OCI-LY3 (cell line): ENCODE measurements around the gene RBM14.

Experiments used
- EZH2phosphoT487 ChIP-seq: fragments of 200-600 bp; shearing (Covaris generic); IDR thresholded peaks from 2 replicates; pipeline ENCODE4 v1.6.1; 2018; ENCODE audit warnings: antibody characterized with exemption, mixed run types, low read depth
- TF ChIP-seq, protein P1 (sequence below): fragments of 200-600, 300-600 bp; sonication (generic); IDR thresholded peaks from 2 replicates; pipeline ENCODE4 v1.5.1; 2014; ENCODE audit warnings: antibody characterized with exemption, low read length, low read depth

DNA sequence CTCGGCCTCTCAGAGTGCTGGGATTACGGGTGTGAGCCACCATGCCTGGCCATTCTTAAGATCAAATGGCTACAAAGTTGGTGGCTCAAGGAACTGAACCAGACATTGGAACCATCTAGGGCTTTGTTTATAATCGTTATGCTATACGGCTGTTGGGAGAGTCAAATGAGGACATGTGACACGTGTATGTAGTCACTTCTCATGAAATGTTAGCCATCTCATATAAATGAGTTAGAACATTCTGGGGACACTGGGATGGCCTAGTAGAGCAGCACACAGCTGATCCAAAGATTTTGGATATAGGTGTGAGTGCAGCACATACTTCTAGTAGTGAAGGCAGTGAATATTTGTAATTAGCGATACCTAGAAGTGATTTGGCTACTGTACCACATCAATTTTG lies 15.5 kb downstream of the RBM14 start:
- TF ChIP-seq, protein P1, sequence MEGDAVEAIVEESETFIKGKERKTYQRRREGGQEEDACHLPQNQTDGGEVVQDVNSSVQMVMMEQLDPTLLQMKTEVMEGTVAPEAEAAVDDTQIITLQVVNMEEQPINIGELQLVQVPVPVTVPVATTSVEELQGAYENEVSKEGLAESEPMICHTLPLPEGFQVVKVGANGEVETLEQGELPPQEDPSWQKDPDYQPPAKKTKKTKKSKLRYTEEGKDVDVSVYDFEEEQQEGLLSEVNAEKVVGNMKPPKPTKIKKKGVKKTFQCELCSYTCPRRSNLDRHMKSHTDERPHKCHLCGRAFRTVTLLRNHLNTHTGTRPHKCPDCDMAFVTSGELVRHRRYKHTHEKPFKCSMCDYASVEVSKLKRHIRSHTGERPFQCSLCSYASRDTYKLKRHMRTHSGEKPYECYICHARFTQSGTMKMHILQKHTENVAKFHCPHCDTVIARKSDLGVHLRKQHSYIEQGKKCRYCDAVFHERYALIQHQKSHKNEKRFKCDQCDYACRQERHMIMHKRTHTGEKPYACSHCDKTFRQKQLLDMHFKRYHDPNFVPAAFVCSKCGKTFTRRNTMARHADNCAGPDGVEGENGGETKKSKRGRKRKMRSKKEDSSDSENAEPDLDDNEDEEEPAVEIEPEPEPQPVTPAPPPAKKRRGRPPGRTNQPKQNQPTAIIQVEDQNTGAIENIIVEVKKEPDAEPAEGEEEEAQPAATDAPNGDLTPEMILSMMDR = no peak
- TF ChIP-seq EZH2phosphoT487 = no peak
